MV-4-11 (cell line): Measurements from ENCODE around the gene SLC9A4.

Experiments
- DNase-seq: peaks from one replicate; lab custom pipeline; 2025; lab: John Stamatoyannopoulos, UW

The SLC9A4 gene, protein sequence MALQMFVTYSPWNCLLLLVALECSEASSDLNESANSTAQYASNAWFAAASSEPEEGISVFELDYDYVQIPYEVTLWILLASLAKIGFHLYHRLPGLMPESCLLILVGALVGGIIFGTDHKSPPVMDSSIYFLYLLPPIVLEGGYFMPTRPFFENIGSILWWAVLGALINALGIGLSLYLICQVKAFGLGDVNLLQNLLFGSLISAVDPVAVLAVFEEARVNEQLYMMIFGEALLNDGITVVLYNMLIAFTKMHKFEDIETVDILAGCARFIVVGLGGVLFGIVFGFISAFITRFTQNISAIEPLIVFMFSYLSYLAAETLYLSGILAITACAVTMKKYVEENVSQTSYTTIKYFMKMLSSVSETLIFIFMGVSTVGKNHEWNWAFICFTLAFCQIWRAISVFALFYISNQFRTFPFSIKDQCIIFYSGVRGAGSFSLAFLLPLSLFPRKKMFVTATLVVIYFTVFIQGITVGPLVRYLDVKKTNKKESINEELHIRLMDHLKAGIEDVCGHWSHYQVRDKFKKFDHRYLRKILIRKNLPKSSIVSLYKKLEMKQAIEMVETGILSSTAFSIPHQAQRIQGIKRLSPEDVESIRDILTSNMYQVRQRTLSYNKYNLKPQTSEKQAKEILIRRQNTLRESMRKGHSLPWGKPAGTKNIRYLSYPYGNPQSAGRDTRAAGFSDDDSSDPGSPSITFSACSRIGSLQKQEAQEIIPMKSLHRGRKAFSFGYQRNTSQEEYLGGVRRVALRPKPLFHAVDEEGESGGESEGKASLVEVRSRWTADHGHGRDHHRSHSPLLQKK

DNA sequence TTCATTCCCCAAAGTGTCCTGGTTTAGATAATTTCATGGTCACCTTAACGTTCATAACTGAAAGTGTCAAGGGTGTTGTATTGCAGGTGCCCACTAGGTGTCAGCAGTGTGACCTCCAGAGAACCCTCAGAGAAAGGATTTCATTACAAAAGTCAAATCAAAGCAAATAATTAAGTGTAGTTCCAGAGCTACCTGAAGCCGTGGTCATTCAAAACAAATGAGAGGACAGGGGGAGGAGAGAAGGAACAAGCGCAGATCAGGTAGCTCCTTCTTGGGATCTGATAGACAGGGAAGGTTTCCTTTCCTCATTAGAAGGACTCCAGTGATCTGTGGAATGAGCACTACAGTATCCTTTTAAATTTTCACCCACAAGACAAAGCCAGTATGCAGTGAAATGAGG is at the start of gene SLC9A4:
TSS of gene SLC9A4 (plus strand) at position 207 of the 400 bp plus-strand sequence. CDS start 534 bp downstream, outside the sequence.
- peak; percentile 31 for DNase-seq

DNA sequence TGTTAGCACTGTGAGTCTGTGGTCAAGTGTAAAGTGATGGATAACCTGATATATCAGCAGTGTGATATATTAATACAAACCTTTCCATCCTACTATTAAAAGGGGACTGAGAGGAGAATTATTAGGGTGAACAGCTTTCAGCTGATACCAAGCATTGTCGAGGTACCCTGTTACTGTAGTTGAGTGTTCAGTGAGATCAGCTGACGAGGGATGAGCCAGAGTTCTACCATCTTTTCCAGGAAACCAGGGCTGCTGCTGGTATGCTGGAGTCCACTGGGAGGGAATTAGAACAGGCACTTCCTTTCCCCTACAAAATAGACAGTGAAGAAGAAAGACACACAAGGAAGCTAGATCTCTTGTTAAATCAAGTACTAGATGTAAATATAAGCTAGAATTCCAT is 49.7 kb upstream of the SLC9A4 start:
- DNase-seq: no peak

DNA sequence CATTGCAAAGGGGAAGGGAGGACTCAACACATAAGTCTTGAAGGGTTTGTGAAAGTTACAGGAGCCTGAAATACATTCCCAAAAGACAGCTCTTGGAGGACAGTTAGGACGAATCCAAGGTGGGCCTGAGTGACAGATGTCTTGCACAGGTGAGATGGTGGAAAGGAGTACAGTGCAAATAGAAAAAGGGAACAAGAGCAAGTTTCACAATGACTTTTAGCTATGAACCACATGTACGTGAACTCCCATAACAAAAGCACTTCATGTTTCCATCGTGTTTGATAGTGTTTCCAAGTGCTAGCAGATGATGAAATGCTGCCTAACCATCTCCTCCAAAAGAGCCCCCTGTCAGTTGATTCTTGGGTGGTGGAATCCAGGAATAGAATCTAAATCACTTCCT is 48.3 kb upstream of the SLC9A4 start:
- DNase-seq: peak; percentile 75

DNA sequence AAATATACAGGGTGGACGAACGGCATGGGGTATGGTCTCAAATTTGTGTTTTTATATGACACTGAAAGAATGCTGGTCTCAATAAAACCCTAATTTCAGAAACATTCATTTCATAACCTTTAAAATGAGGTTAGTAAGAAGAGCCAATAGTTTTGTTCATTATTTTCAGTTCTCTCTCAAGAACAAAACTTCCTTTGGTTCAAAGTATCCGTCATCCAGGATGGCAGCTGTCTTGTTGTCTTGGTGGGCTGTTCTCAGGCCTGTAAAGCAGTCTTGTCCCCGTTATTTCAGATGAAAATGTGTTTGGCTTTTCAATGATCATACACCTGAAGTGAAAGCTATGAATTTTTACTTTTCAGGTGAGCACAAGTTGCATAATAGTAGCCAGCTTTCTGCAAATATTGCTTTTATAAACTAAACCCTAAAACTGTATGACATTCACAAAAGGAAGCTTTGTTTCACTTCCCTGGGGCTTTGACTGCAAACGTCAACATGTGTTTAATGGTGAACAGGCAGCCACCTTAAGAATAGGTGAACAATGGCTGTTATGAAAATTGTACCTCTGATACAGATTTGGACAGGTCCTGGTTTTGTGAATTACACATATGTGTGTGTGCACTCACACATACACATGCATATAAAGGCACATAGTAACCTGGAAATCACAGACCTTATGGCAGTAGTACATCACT is 47.4 kb upstream of the SLC9A4 start:
- no peak for DNase-seq

DNA sequence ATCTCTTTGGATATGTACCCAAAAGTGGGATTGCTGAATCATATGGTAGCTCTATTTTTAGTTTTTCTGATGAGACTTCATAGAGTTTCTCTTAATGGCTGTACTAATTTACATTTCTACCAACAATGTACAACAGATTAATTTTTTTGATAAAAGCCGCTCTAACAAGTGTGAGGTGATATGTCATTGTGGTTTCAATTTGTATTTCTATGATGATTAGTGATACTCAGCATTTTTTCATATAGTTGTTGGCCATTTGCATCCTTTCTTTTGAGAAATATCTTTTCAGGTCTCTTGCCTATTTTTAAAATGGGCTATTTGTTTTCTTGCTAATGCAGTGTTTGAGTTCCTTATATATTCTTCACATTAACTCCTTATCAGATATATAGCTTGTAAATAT is 45.8 kb upstream of the SLC9A4 start:
- no peak for DNase-seq

DNA sequence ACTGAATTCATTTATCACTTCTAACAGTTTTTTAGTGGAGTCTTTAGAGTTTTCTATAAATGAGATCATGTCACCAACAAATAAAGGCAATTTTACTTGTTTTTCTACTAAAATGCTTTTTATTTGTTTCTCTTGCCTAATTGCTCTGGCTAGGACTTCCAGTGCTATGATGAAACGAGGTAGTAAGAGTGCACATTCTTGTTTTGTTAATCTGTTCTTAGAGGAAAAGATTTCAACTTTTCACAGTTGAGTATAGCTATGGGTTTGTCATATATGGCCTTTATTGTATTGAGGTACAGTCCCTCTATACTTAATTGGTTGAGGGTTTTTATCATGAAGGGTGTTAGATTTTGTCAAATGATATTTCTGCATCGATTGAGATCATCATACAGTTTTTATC is 44.5 kb upstream of the SLC9A4 start:
- DNase-seq: no peak

DNA sequence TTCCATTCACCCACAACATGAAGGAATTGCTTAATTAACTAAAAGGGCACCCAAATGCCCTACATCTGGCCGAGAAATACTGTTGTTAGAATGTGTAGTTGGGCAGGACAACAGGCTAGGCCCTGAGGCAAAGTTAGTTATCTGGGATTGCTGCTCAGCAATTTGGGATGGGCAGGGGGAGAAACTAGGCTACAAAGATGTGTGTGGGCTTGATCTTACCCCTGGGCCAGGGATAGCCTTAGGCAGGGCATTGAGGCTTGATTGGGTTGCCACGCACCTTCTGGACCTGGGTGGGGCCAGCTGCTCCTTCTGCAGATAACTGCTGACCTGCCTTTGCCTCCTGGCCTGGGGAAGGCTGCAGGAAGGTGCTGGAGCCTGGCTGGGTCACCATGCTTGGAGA is 40.6 kb upstream of the SLC9A4 start:
- DNase-seq: no peak

DNA sequence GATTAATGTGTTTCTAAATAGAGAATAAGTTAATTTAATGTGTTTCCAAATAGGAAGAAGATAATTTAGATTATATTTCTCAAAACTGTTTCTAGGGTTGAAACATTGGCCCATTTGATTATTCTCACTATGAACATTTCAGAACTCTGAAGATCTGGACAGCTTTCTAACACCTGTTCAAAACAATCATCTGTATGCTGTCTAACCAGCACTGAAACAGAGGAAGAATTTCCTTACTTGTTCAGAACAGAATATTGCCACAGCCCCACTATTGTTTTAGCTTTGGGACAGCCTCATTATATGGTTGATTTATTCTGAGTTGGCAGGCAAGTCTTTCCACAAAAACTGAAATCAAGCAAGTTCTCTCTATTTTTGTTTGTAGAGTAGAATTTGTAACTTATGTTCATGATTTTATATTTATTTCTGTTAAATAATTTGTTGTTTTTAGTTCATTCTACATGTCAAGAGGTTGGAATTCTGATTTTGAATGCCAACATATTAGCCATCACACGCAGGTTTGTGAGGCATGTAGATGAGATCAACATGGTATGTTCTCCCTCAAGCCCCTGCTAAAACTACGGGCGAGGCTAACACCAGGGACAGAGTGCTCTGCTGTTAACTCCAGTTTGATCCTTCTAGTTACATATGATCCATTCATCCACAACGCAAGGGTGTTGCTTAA is 38.9 kb upstream of the SLC9A4 start:
- no peak for DNase-seq

DNA sequence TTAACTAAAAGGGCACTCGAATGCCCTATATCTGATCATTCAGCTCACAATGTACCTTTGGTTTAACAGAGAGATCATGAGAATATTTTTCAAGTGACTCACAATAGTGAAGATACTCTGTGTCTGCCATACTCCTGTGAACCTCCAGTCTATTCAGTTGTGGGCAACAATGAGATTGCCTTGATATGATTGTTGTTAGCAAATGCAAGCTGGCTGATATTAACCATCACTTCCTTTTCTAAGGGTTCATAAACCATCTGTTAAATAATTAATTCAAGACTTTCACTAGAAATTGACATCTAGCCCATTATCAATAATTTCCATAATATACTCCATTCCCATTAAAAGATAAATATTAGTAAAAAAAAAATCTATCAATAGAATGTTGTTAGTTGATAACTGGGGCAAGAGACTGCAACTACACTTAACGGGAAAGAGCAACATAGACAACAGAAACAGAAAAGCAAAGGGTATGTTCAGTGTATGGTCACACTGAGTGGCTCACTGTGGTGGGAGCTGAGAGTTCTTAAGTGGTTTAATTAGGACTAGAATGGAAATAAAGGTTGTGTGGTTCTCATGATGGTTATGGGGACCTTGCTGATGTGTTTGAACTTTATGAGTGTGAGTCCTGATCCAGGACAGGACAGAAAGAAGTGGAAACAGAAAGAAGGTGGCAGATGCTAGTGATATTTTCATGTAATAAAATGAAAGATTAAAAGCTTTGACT is 38.2 kb upstream of the SLC9A4 start:
- DNase-seq: no peak

DNA sequence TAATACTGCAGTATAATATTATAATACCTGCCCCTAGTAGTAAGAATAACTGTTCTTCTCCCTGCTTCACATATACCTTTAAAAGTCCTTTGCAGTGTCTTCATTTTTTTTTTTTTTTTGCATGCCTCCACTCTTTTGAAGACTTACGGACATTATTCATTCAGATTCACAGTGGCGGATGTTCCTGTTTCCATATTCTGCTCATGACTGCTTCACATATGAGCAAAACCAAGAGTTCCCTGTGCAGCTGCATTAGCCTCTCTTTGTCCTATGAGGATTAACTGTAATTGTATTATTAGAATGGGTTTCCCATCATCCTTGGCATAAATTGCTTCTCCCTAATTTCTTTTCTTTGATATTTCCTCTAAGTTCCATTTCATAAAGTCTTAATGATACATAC is 37.3 kb upstream of the SLC9A4 start:
- no peak for DNase-seq

DNA sequence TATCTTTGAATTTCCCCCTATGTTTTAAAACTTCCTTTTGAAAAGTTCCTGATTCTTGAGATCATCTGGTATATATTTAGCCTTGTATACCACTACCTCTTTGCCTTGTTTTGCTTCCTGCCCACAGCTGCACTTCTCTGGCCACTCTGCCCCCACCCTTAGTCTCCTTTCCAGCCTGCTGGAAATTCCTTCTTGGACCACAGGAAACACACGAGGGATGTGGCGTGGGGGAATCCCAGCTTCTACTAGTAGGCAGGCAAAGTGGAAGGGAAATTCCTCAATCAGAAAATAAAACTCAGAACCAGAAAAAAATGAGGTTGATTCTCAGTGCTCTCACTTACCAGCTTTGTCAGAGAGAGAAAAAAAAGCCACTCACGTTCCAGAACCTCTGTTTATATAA is 36.7 kb upstream of the SLC9A4 start:
- no peak for DNase-seq

DNA sequence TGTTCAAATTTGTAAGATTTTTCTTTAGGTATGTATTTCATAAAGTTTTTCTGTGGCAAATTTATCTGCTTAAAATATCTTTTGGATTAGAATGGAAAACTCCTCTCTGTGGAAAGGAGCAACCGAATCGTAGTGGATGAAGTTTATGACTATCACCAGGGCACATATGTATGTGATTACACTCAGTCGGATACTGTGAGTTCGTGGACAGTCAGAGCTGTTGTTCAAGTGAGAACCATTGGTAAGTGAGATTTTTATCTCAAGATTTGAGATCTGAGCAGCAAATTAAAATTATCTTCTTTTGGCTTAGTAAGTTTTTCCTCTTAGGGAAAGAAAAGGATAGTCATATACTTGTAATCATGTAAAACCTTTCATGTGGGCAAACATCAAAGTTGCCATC is 35.9 kb upstream of the SLC9A4 start:
- no peak for DNase-seq

DNA sequence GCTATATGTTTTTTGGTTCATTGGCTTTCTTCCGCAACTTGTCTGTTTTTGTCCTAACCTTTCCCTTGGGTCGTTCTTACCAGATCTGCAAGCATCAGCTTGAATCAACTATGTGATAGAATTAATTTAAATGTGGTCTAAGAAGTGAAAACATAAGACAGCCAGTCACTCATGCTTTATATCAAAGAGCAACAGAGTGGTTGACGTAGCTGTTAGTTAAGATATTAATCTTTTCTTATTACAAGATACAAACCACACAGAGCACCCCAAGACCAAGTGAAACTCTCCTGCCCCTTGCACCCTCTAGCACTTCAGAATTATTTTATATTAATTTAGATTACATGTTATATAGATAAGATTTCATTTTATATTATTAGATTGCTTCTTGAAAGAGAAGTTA is 34.9 kb upstream of the SLC9A4 start:
- DNase-seq: no peak

DNA sequence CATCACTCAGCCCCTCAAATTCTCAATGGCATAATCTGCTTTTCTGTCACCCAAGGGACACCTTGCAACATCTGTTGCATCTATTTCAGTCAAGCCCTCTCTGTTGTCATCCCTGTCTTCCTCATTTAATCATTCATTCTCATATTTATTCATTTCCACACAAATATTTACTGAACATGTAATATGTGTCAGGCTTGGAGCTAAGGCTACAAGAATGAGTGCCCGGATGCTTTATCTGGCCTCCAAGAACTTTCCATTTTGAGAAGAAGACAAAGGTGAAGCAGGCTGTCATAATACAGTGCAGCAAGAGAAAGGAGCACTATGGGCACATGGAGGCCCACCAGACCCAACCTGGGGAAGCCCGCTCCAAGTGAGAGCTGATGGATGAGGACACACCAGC is 34.4 kb upstream of the SLC9A4 start:
- no peak for DNase-seq

DNA sequence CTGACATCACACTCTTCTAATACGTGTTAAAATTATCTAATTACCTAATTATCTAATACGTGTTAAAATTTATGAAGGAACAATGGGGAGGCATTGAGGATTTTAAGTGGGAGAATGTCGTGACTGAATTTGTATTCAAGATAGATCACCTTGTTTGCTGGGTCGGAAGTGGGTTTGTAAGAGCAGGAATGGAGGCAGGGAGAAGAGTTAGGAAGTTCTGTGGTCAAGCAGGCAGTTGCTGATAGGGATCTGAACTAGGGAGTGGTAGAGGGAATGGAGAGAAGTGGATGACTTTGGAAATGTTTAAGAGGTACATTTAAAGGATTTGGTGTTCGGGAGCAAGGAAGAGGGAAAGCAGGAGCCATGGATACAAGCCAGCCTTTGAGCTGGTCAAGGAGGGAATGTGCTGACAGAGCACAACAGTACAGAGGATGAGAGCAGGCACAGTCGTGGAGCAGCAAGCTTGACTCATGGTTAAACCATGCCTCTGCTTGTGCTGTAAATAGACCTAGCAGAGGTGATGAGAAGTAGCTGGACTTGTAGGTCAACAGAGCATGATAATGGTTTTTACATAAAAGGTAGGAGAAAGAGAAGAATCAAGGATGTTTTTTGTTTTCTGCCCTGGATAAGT is 33.8 kb upstream of the SLC9A4 start:
- no peak for DNase-seq

DNA sequence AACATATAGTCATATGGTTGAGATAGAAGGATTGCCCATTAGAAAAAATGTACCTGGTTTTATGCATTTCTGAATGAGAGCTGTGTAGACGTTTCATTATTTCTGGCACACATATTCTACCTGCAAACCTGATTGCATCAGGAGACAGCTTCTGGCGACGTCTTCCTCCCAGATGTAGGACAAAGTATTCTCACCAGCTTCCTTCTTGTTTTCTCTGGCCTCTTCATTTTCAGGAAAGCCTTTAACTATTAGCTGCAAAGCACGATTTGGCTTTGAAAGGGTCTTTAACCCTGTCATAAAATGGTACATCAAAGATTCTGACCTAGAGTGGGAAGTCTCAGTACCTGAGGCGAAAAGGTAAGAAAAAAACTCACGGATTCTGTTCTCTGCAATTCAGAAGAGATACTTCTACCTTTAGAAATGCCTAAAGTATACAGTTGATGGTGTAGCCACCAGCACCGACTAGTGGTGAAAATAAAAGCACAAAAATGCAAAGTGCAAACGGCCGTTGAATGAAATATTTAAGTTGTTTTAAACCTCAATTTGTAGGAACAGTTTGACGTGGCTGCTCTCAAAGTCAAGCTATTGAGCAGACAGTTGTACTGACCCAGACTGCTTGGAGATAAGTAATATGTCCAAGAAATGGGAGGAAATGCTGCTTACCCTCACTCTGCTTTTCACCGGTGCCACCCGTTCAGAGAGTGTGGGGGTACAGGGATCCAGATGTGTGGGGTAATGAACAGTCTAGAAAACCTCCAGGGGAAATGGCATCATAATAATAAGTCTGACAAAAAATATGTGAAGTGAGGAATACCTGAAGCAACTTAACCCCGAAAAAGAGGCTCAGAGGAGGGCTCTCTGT is 29.8 kb upstream of the SLC9A4 start:
- DNase-seq: peak; percentile 4

DNA sequence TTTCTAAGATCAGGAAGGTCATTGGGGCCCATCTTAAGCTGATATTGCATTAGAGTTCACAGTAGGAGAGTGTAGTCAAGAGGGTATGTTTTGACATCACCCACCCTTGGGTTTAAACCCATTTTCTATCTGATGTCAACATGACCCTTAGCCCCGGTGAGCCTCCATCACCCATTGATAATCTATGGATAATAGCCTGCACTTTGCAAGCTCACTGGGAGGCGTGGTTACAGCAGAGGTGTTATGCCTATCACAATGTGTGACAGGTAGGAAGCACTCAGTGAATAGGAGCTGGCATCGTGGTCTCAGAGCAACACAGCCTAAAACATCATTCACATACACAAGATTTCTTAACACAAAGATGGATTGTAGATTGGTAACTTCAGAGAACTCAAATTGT is 28.8 kb upstream of the SLC9A4 start:
- no peak for DNase-seq

DNA sequence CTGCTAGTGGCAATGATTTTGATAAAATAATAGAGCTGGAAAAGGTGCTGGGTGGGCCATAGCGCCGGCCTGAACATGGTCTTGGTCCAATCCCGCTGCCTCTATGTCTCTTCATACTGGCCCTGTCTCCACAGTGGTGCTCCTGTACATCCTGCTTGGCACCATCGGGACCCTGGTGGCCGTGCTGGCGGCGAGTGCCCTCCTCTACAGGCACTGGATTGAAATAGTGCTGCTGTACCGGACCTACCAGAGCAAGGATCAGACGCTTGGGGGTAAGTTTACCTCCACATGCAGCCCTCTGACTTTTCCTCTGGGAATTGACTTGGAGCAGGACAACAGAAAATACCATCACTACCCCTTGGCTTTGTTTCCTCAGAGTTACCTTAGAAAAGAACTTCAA is 26.1 kb upstream of the SLC9A4 start:
- no peak for DNase-seq

DNA sequence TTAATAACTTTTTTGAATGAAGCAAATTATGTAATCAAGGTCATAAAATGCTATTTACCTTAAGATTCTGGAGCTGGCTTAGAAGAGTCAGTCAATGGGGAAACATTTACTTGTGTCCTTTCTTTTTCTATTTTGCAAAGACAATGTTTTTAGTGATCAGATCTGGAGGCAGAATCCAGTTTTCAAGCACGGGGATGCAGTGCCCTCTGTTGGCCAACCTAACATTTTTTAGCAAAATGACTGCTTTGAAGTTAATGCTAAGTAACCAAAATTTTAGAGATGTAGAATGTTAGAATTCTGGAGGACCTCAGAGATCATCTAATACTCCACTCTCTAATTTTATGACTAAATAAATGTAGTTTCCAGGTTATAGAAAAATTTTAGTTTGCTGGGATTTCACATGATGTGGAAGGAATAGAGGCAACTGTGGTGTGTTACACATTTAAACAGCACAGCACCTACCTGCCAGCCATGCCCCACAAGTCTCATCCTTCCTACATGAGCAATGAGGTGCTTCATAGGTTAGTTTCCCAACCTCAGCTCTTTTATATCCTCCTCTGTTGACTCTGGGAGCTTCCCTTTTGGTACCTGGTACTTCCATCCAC is 23.6 kb upstream of the SLC9A4 start:
- peak; percentile 28 for DNase-seq

DNA sequence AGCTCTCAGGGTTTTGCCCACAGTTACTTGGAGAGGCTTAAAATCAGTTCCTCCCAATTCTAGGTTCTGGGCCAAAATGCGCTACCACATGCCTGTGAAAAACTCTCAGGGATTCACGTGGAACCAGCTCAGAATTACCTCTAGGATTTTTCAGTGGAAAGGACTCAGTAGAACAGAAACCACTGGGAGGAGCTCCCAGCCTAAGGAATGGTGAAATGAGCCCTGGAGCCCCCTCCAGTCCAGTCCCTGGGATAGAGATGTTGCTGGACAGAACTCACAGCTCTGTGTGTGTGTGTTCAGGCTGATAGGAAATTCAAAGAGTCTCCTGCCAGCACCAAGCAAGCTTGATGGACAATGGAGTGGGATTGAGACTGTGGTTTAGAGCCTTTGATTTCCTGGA is 21.1 kb upstream of the SLC9A4 start:
- DNase-seq: no peak
